Peyer's patch (tissue), 4 donors: ENCODE measurements around the gene APOL1.

Experiments used
- POLR2A ChIP-seq, 2 donors: fragments of 450-650 bp; IDR thresholded peaks; one replicate each; pipeline ENCODE4 v1.5.1; 2017; ENCODE audit warnings: antibody characterized with exemption in 2 of 2, mild to moderate bottlenecking in 2 of 2, moderate library complexity in 2 of 2
- TF ChIP-seq, protein P1 (sequence below), 6 experiments: fragments of 450-650 bp in 4 of 6; fragments of 200-600 bp in 2 of 6; sonication (generic) in 1 of 6; IDR thresholded peaks; one replicate each; pipeline ENCODE4 v1.5.1; 2017 to 2019; ENCODE audit warnings: antibody characterized with exemption in 6 of 6, mild to moderate bottlenecking in 3 of 6, moderate library complexity in 1 of 6

DNA sequence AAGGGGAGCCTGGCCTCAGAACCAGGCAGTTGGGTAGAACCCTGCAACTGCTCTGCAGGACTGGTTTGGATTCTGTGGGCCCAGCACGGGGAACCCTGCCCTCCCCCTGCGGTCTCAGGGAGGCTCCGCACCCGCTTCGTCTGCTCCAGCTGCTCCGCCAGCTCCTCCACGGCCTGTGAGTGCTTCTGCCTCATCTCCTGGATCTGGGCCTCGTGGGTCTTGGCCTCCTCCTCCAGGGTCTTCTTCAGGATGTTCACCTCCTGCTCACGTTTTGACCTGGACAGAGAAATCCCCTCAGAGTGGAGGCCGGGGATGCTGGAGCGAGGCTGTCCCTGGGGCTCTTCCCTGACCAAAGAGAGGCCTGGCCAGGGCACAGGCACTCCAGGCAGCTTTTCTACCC, 41.9 kb downstream of the APOL1 start:
- TF ChIP-seq, protein P1, sequence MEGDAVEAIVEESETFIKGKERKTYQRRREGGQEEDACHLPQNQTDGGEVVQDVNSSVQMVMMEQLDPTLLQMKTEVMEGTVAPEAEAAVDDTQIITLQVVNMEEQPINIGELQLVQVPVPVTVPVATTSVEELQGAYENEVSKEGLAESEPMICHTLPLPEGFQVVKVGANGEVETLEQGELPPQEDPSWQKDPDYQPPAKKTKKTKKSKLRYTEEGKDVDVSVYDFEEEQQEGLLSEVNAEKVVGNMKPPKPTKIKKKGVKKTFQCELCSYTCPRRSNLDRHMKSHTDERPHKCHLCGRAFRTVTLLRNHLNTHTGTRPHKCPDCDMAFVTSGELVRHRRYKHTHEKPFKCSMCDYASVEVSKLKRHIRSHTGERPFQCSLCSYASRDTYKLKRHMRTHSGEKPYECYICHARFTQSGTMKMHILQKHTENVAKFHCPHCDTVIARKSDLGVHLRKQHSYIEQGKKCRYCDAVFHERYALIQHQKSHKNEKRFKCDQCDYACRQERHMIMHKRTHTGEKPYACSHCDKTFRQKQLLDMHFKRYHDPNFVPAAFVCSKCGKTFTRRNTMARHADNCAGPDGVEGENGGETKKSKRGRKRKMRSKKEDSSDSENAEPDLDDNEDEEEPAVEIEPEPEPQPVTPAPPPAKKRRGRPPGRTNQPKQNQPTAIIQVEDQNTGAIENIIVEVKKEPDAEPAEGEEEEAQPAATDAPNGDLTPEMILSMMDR (IDR thresholded peaks at IDR 0.05), result no peak
- TF ChIP-seq POLR2A (IDR thresholded peaks at IDR 0.05), result no peak
